Retinal pigment epithelial cell (primary cell): Measurements from ENCODE around the gene CELF2.

ENCODE experiments used
- DNase-seq: peaks from one replicate; pipeline ENCODE4 v3.0.0-alpha.2; 2010; ENCODE audit warnings: low read depth
- H3K4me3 ChIP-seq: 2 replicates; pipeline ENCODE4 v1.5.1; 2011; ENCODE audit warnings: mild to moderate bottlenecking, low read length, control low read depth, moderate library complexity
- TF ChIP-seq, protein P1 (sequence below): conservative IDR thresholded peaks from 2 replicates; pipeline ENCODE4 v1.5.1; 2011; ENCODE audit warnings: low read depth, low read length, control low read depth, inconsistent platforms

Gene CELF2

GRCh38 chr10:11257440-11258090 is 239.9 kb downstream of the CELF2 start:
- TF ChIP-seq, protein P1, sequence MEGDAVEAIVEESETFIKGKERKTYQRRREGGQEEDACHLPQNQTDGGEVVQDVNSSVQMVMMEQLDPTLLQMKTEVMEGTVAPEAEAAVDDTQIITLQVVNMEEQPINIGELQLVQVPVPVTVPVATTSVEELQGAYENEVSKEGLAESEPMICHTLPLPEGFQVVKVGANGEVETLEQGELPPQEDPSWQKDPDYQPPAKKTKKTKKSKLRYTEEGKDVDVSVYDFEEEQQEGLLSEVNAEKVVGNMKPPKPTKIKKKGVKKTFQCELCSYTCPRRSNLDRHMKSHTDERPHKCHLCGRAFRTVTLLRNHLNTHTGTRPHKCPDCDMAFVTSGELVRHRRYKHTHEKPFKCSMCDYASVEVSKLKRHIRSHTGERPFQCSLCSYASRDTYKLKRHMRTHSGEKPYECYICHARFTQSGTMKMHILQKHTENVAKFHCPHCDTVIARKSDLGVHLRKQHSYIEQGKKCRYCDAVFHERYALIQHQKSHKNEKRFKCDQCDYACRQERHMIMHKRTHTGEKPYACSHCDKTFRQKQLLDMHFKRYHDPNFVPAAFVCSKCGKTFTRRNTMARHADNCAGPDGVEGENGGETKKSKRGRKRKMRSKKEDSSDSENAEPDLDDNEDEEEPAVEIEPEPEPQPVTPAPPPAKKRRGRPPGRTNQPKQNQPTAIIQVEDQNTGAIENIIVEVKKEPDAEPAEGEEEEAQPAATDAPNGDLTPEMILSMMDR = no peak
- no peak overlapping the region for H3K4me3 ChIP-seq
- no peak for DNase-seq

DNA sequence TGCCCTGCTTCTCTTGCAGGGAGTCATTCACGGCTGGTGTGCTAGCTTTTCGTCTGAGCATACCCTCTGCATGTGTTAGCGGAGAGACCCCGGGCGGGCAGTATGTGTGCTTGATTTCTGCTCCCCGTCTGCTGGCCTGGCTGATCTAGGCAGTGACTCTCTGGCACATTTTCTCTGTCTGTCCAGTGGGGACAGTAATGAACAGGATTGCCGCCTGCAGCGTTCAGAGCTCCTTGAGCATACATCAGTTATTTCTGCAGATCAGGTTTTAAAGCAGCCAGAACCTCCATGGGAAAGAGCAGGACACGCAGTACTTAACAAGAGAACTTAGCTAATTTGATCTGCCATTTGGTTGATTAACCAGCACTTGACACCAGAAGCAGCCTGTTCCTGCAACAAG is 242.5 kb downstream of the CELF2 start:
- no peak for DNase-seq
- H3K4me3 ChIP-seq = no peak overlapping the region
- TF ChIP-seq, protein P1 = no peak

- no peak overlapping the region for H3K4me3 ChIP-seq
- TF ChIP-seq, protein P1 = no peak
- no peak for DNase-seq
Measured at GRCh38 chr10:11261143-11261542, 243.5 kb downstream of the CELF2 start.

GRCh38 chr10:11261687-11262493 is 244.2 kb downstream of the CELF2 start:
- no peak overlapping the region for H3K4me3 ChIP-seq
- no peak for DNase-seq
- TF ChIP-seq, protein P1 = no peak

- DNase-seq = no peak
- H3K4me3 ChIP-seq = no peak overlapping the region
- TF ChIP-seq, protein P1 = no peak
Measured at GRCh38 chr10:11262494-11263345, 245.0 kb downstream of the CELF2 start.

DNA sequence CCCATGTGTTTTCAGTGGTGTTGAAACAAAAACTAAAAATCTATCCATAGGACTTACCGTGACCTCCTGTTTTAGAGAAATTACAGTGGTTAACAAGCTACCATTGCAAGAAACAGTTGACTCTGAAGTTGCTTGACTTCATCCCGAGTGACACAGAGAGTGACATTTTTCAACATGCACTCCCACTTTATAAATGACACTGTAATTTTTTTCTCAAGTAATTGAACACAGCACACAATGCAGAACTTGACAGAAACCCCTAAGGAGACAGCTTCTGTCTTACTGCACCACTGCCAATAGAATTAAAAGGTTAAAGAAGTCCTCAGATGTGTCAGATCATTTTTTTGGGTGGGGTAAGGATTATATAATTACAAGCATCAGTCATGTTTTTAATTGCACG is 246.1 kb downstream of the CELF2 start:
- TF ChIP-seq, protein P1 = no peak
- DNase-seq = no peak
- H3K4me3 ChIP-seq = no peak overlapping the region
